ENCODE results near the gene PDAP1. TPM values are rescaled to one million over a fixed set of nuclear protein-coding genes. Genes with fewer than 3 reads are reported as not detected.

The PDAP1 gene
- total and polyA plus RNA-seq, 5 donors: 85.9 to 167 (median 90.7) TPM

- ATAC-seq (no peak), DNase-seq (peak in 2 of 3 donors; percentile 46 to 61)
- Histone ChIP-seq H3K27ac (ENCODE audit: low read length) (no peak overlapping the region), H3K9me3 (ENCODE audit: control insufficient read depth, low read length) (no peaks in the 10 kb centered on the region), H3K27me3 (ENCODE audit: control insufficient read depth, insufficient read depth) (no peaks in the 10 kb centered on the region), H3K4me3 (ENCODE audit: low read length) (no peak overlapping the region), H3K4me1 (ENCODE audit: control insufficient read depth, insufficient read depth, low read length) (no peaks in the 10 kb centered on the region)
- WGBS: 87% methylated on average over 41 of the region's 41 CpGs
- intact Hi-C loops (cut with DNase I): no loop called here
Observed at GRCh38 chr7:99373091-99374066, 35.0 kb downstream of the PDAP1 start.

GRCh38 chr7:99372275-99373090 is 35.9 kb downstream of the PDAP1 start:
- 48% methylated on average over 21 of the region's 21 CpGs for WGBS
- intact Hi-C loops (cut with DNase I): no loop called here

GRCh38 chr7:99371376-99371920 is 36.9 kb downstream of the PDAP1 start:
- WGBS: 93% methylated on average over 11 of the region's 11 CpGs
- ATAC-seq: no peak
- no peaks in the 10 kb centered on the region for H3K27me3 ChIP-seq (ENCODE audit: control insufficient read depth, insufficient read depth)

More at GRCh38 chr7:99372275-99373090, 35.9 kb downstream of the PDAP1 start:
- no peaks in the 10 kb centered on the region for H3K4me1 ChIP-seq (ENCODE audit: control insufficient read depth, insufficient read depth, low read length)
- ATAC-seq (no peak), DNase-seq (peak in 1 of 3 donors; percentile 53)
- no peak overlapping the region for H3K4me3 ChIP-seq (ENCODE audit: low read length)
- H3K27ac ChIP-seq (ENCODE audit: low read length): no peak overlapping the region
- H3K9me3 ChIP-seq (ENCODE audit: control insufficient read depth, low read length): no peaks in the 10 kb centered on the region
- H3K27me3 ChIP-seq (ENCODE audit: control insufficient read depth, insufficient read depth): no peaks in the 10 kb centered on the region

GRCh38 chr7:99369767-99370391 is 38.5 kb downstream of the PDAP1 start:
- Histone ChIP-seq H3K4me1 (ENCODE audit: control insufficient read depth, insufficient read depth, low read length) (no peaks in the 10 kb centered on the region), H3K27me3 (ENCODE audit: control insufficient read depth, insufficient read depth) (no peaks in the 10 kb centered on the region), H3K9me3 (ENCODE audit: control insufficient read depth, low read length) (no peaks in the 10 kb centered on the region), H3K27ac (ENCODE audit: low read length) (peak overlapping the region; percentile 19), H3K4me3 (ENCODE audit: low read length) (no peak overlapping the region)
- ATAC-seq (no peak), DNase-seq (peak in 1 of 3 donors; percentile 59)
- intact Hi-C loops (cut with DNase I): no loop called here
- WGBS: 47% methylated on average over 9 of the region's 9 CpGs

More at GRCh38 chr7:99371376-99371920, 36.9 kb downstream of the PDAP1 start:
- Histone ChIP-seq H3K27ac (ENCODE audit: low read length) (no peak overlapping the region), H3K9me3 (ENCODE audit: control insufficient read depth, low read length) (no peaks in the 10 kb centered on the region), H3K4me3 (ENCODE audit: low read length) (no peak overlapping the region), H3K4me1 (ENCODE audit: control insufficient read depth, insufficient read depth, low read length) (no peaks in the 10 kb centered on the region)
- peak in 1 of 3 donors; percentile 31 for DNase-seq
- intact Hi-C loops (cut with DNase I): no loop called here

- Histone ChIP-seq H3K27me3 (ENCODE audit: control insufficient read depth, insufficient read depth) (no peaks in the 10 kb centered on the region), H3K27ac (ENCODE audit: low read length) (no peak overlapping the region), H3K4me1 (ENCODE audit: control insufficient read depth, insufficient read depth, low read length) (no peaks in the 10 kb centered on the region), H3K9me3 (ENCODE audit: control insufficient read depth, low read length) (no peaks in the 10 kb centered on the region), H3K4me3 (ENCODE audit: low read length) (no peak overlapping the region)
- DNase-seq (peak in 1 of 3 donors; percentile 34), ATAC-seq (no peak)
- intact Hi-C loops (cut with DNase I): no loop called here
- 94% methylated on average over 13 of the region's 13 CpGs for WGBS
Observed at GRCh38 chr7:99368750-99369389, 39.5 kb downstream of the PDAP1 start.

- Histone ChIP-seq H3K27ac (ENCODE audit: low read length) (no peak overlapping the region), H3K27me3 (ENCODE audit: control insufficient read depth, insufficient read depth) (no peaks in the 10 kb centered on the region), H3K9me3 (ENCODE audit: control insufficient read depth, low read length) (no peaks in the 10 kb centered on the region), H3K4me3 (ENCODE audit: low read length) (no peak overlapping the region), H3K4me1 (ENCODE audit: control insufficient read depth, insufficient read depth, low read length) (no peaks in the 10 kb centered on the region)
- intact Hi-C loops (cut with DNase I): no loop called here
- no peak for DNase-seq
- no peak for ATAC-seq
- 80% methylated on average over 11 of the region's 11 CpGs for WGBS
Observed at GRCh38 chr7:99366646-99367045, 41.8 kb downstream of the PDAP1 start.

GRCh38 chr7:99365318-99366141 is 42.9 kb downstream of the PDAP1 start:
- WGBS: 84% methylated on average over 17 of the region's 17 CpGs
- Histone ChIP-seq H3K27me3 (ENCODE audit: control insufficient read depth, insufficient read depth) (no peaks in the 10 kb centered on the region), H3K4me3 (ENCODE audit: low read length) (no peak overlapping the region), H3K4me1 (ENCODE audit: control insufficient read depth, insufficient read depth, low read length) (no peaks in the 10 kb centered on the region), H3K9me3 (ENCODE audit: control insufficient read depth, low read length) (no peaks in the 10 kb centered on the region), H3K27ac (ENCODE audit: low read length) (no peak overlapping the region)
- ATAC-seq: peak; percentile 67 to 73
- DNase-seq: peak in 2 of 3 donors; percentile 74 to 81
- intact Hi-C loops (cut with DNase I): no loop called here

- intact Hi-C loops (cut with DNase I): no loop called here
- Histone ChIP-seq H3K27ac (ENCODE audit: low read length) (no peak overlapping the region), H3K4me3 (ENCODE audit: low read length) (no peak overlapping the region), H3K27me3 (ENCODE audit: control insufficient read depth, insufficient read depth) (no peaks in the 10 kb centered on the region), H3K4me1 (ENCODE audit: control insufficient read depth, insufficient read depth, low read length) (no peaks in the 10 kb centered on the region), H3K9me3 (ENCODE audit: control insufficient read depth, low read length) (no peaks in the 10 kb centered on the region)
- WGBS: 90% methylated on average over 5 of the region's 5 CpGs
- DNase-seq (no peak), ATAC-seq (no peak)
Observed at GRCh38 chr7:99363286-99363685, 45.1 kb downstream of the PDAP1 start.

GRCh38 chr7:99362801-99363200 is 45.6 kb downstream of the PDAP1 start:
- no peak overlapping the region for H3K4me3 ChIP-seq (ENCODE audit: low read length)
- ATAC-seq (no peak), DNase-seq (no peak)
- no peaks in the 10 kb centered on the region for H3K4me1 ChIP-seq (ENCODE audit: control insufficient read depth, insufficient read depth, low read length)
- intact Hi-C loops (cut with DNase I): no loop called here
- H3K27ac ChIP-seq (ENCODE audit: low read length): no peak overlapping the region
- WGBS: 77% methylated on average over 3 of the region's 3 CpGs
- no peaks in the 10 kb centered on the region for H3K27me3 ChIP-seq (ENCODE audit: control insufficient read depth, insufficient read depth)
- H3K9me3 ChIP-seq (ENCODE audit: control insufficient read depth, low read length): no peaks in the 10 kb centered on the region
